Erythroblast (primary cell): Measurements from ENCODE around the gene ASZ1.

Experiments
- GATA1 ChIP-seq: IDR thresholded peaks from 2 replicates; pipeline ENCODE4 v1.6.1; 2011; ENCODE audit warnings: low read depth, mild to moderate bottlenecking, control low read depth, low read length, moderate library complexity
- POLR2A ChIP-seq: IDR thresholded peaks from 2 replicates; pipeline ENCODE4 v1.6.1; 2011; ENCODE audit warnings: mild to moderate bottlenecking, low read length

DNA sequence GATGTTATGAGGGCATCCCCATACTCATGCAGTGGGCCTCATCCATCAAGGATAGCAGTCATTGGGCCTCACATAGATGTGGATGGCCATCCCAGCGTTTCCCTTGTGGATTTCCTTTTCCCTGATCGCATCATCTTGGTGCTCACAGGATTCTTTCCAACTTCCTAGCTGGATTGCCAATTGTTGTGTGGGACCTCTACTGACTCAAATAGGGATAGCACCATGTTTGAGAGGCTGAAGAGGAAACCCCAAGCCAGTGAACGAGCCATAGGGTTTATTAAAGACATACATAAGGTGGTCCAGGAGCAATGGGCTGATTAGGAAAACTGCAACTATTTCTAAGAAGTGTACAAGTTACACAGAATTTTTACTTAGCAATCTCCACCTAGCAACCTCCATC, 21.8 kb downstream of the ASZ1 start:
- TF ChIP-seq POLR2A: no peak
- TF ChIP-seq GATA1: no peak
